HepG2 (cell line): ENCODE data around the gene SHC1. TPM values are rescaled to one million over a fixed set of nuclear protein-coding genes. Genes with fewer than 3 reads are reported as not detected.
A peak's percentile ranks its signal among the peaks of the same experiment; 100 is the strongest.

Source experiments
- BRCA1 ChIP-seq: sonication (generic); formaldehyde crosslinking; IDR thresholded peaks from 2 replicates; pipeline ENCODE4 v1.4.0; 2020; ENCODE audit warnings: missing genetic modification reagents
- FIP1L1 ChIP-seq: fragments of 200-400 bp; formaldehyde crosslinking; IDR thresholded peaks from 2 replicates; pipeline ENCODE4 v1.6.1; 2018; ENCODE audit warnings: low read depth, mild to moderate bottlenecking, low read length, moderate library complexity, borderline replicate concordance; ENCODE audit not compliant: insufficient read depth
- IRX3 ChIP-seq: sonication (generic); formaldehyde crosslinking; IDR thresholded peaks from 2 replicates; pipeline ENCODE4 v1.8.1; 2023; ENCODE audit warnings: mild to moderate bottlenecking, low read depth, missing genetic modification reagents, borderline replicate concordance
- KDM6A ChIP-seq: IDR thresholded peaks from 2 replicates; pipeline ENCODE4 v1.6.1; 2016; ENCODE audit warnings: low read depth
- MEF2D ChIP-seq: sonication (generic); formaldehyde crosslinking; IDR thresholded peaks from 2 replicates; pipeline ENCODE4 v1.5.1; 2020; ENCODE audit warnings: mild to moderate bottlenecking, missing genetic modification reagents
- MIXL1 ChIP-seq: IDR thresholded peaks from 2 replicates; pipeline ENCODE4 v1.6.1; 2016
- NFE2L1 ChIP-seq: sonication (generic); formaldehyde crosslinking; IDR thresholded peaks from 2 replicates; pipeline ENCODE4 v1.4.0; 2020; ENCODE audit warnings: missing genetic modification reagents, mild to moderate bottlenecking, borderline replicate concordance
- TBX2 ChIP-seq: sonication (generic); formaldehyde crosslinking; IDR thresholded peaks from 2 replicates; pipeline ENCODE4 v1.5.0; 2020; ENCODE audit warnings: missing genetic modification reagents, mild to moderate bottlenecking, borderline replicate concordance
- TEAD2 ChIP-seq: sonication (generic); formaldehyde crosslinking; IDR thresholded peaks from 2 replicates; pipeline ENCODE4 v1.9.0; 2021; ENCODE audit warnings: missing genetic modification reagents
- TRIM24 ChIP-seq: sonication (generic); formaldehyde crosslinking; IDR thresholded peaks from 2 replicates; pipeline ENCODE4 v1.8.0; 2022; ENCODE audit warnings: mild to moderate bottlenecking, missing genetic modification reagents
- ZNF17 ChIP-seq: sonication (generic); formaldehyde crosslinking; IDR thresholded peaks from 2 replicates; pipeline ENCODE4 v1.5.0; 2020; ENCODE audit warnings: mild to moderate bottlenecking, missing genetic modification reagents
- ZNF329 ChIP-seq: sonication (generic); formaldehyde crosslinking; IDR thresholded peaks from 2 replicates; pipeline ENCODE4 v1.9.0; 2021; ENCODE audit warnings: low read depth, mild to moderate bottlenecking, missing genetic modification reagents
- ZNF383 ChIP-seq: sonication (generic); formaldehyde crosslinking; IDR thresholded peaks from 2 replicates; pipeline ENCODE4 v1.4.0; 2020; ENCODE audit warnings: missing genetic modification reagents, mild to moderate bottlenecking, borderline replicate concordance
- ZNF567 ChIP-seq: sonication (generic); formaldehyde crosslinking; IDR thresholded peaks from 2 replicates; pipeline ENCODE4 v1.8.1; 2023; ENCODE audit warnings: mild to moderate bottlenecking, missing genetic modification reagents, borderline replicate concordance
- ZNF614 ChIP-seq: IDR thresholded peaks from 2 replicates; pipeline ENCODE4 v1.6.1; 2018; ENCODE audit warnings: missing biosample characterization, missing genetic modification reagents, inconsistent platforms, borderline replicate concordance
- polyA plus RNA-seq, 8 experiments: library from polyadenylated mRNA; depleted of rRNA in 3 of 8; stranded (reverse) in 7 of 8; unstranded in 1 of 8; fragments of >200 nt; fragmentation: Illumina TruSeq in 4 of 8; extraction: Trizol in 4 of 8; gene quantifications; 2 replicates each; pipeline versions ENCODE4 v1.2.1 to v1.2.3, GENCODE V29; 2011 to 2016; ENCODE audit warnings: low read depth in 4 of 8, missing spikeins in 1 of 8, mixed read lengths in 1 of 8; ENCODE audit not compliant: insufficient read depth in 1 of 8
- total RNA-seq, 5 experiments: library from RNA; depleted of rRNA; stranded (reverse); fragments of >200 nt; fragmentation: Illumina TruSeq; extraction: Trizol; gene quantifications; 2 replicates each; pipeline ENCODE4 v1.2.3, GENCODE V29; 2016; ENCODE audit warnings: low read depth in 1 of 5
- TF ChIP-seq, protein P1 (sequence below): sonication (generic); formaldehyde crosslinking; IDR thresholded peaks from 2 replicates; pipeline ENCODE4 v1.4.0; 2020; ENCODE audit warnings: missing genetic modification reagents, borderline replicate concordance
- TF ChIP-seq, protein P2 (sequence below): sonication (generic); formaldehyde crosslinking; IDR thresholded peaks from 2 replicates; pipeline ENCODE4 v1.9.0; 2021; ENCODE audit warnings: missing genetic modification reagents, borderline replicate concordance
- TF ChIP-seq, protein P3 (sequence below): IDR thresholded peaks from 2 replicates; pipeline ENCODE4 v1.6.1; 2016; ENCODE audit warnings: missing genetic modification reagents, missing compliant biosample characterization
- TF ChIP-seq, protein P4 (sequence below): sonication (generic); formaldehyde crosslinking; IDR thresholded peaks from 2 replicates; pipeline ENCODE4 v1.8.0; 2023; ENCODE audit warnings: mild to moderate bottlenecking, missing genetic modification reagents
- TF ChIP-seq, protein P5 (sequence below): sonication (generic); formaldehyde crosslinking; IDR thresholded peaks from 2 replicates; pipeline ENCODE4 v1.4.0; 2020; ENCODE audit warnings: missing genetic modification reagents

Gene SHC1
- total and polyA plus RNA-seq, 2 of the 13 experiments (the other 11 are each of a cell fraction or from before 2014, with no cell fraction given) = 52.0 to 137 TPM

DNA sequence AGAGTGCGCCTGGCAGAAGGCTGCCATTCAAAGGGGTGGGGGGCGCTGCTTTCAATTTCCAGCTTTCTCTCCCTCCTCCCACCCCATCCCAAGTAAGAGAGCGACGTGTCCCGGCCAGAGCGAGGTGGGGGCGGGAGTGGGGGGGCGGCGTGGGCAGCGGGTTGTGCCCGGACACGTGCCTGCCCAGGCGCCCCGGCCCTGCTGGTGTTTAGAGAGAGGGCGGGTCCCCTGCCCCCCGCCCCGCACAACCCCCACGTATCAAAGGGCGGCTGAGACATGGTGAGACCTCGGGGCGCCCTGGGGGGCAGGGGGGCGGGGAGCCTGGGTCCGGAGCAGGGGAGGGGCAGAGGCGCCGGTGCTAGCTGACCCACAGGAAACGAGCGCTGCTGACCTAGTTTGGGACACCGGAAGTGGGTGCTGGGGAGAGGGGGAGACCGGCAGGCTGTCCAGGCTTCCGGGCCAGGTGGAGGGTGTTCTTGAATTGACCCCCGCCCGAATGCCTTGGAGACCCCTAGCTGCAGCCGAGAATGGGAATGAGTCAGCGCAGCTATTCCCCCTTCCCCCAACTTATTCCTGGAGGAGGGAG, 33.3 kb upstream of the SHC1 start (continued):
- TF ChIP-seq, protein P1, sequence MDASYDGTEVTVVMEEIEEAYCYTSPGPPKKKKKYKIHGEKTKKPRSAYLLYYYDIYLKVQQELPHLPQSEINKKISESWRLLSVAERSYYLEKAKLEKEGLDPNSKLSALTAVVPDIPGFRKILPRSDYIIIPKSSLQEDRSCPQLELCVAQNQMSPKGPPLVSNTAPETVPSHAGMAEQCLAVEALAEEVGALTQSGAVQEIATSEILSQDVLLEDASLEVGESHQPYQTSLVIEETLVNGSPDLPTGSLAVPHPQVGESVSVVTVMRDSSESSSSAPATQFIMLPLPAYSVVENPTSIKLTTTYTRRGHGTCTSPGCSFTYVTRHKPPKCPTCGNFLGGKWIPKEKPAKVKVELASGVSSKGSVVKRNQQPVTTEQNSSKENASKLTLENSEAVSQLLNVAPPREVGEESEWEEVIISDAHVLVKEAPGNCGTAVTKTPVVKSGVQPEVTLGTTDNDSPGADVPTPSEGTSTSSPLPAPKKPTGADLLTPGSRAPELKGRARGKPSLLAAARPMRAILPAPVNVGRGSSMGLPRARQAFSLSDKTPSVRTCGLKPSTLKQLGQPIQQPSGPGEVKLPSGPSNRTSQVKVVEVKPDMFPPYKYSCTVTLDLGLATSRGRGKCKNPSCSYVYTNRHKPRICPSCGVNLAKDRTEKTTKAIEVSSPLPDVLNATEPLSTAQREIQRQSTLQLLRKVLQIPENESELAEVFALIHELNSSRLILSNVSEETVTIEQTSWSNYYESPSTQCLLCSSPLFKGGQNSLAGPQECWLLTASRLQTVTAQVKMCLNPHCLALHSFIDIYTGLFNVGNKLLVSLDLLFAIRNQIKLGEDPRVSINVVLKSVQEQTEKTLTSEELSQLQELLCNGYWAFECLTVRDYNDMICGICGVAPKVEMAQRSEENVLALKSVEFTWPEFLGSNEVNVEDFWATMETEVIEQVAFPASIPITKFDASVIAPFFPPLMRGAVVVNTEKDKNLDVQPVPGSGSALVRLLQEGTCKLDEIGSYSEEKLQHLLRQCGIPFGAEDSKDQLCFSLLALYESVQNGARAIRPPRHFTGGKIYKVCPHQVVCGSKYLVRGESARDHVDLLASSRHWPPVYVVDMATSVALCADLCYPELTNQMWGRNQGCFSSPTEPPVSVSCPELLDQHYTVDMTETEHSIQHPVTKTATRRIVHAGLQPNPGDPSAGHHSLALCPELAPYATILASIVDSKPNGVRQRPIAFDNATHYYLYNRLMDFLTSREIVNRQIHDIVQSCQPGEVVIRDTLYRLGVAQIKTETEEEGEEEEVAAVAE (CRISPR knock-in tag) = no peak
- TF ChIP-seq ZNF17 (CRISPR knock-in tag) = no peak
- no peak for TF ChIP-seq FIP1L1
- peak; percentile 48; the same call in 1 of the 2 replicates for TF ChIP-seq TBX2 (CRISPR knock-in tag)
- no peak for TF ChIP-seq ZNF383
- TF ChIP-seq ZNF329 (CRISPR knock-in tag) = no peak
- no peak for TF ChIP-seq MIXL1 (CRISPR knock-in tag)
- TF ChIP-seq TEAD2 (CRISPR knock-in tag) = no peak
- TF ChIP-seq NFE2L1 = no peak
- TF ChIP-seq, protein P2, sequence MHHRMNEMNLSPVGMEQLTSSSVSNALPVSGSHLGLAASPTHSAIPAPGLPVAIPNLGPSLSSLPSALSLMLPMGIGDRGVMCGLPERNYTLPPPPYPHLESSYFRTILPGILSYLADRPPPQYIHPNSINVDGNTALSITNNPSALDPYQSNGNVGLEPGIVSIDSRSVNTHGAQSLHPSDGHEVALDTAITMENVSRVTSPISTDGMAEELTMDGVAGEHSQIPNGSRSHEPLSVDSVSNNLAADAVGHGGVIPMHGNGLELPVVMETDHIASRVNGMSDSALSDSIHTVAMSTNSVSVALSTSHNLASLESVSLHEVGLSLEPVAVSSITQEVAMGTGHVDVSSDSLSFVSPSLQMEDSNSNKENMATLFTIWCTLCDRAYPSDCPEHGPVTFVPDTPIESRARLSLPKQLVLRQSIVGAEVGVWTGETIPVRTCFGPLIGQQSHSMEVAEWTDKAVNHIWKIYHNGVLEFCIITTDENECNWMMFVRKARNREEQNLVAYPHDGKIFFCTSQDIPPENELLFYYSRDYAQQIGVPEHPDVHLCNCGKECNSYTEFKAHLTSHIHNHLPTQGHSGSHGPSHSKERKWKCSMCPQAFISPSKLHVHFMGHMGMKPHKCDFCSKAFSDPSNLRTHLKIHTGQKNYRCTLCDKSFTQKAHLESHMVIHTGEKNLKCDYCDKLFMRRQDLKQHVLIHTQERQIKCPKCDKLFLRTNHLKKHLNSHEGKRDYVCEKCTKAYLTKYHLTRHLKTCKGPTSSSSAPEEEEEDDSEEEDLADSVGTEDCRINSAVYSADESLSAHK (CRISPR knock-in tag) = no peak
- no peak for TF ChIP-seq IRX3 (CRISPR knock-in tag)
- TF ChIP-seq ZNF567 (CRISPR knock-in tag) = no peak
- no peak for TF ChIP-seq BRCA1 (CRISPR knock-in tag)
- TF ChIP-seq KDM6A (CRISPR knock-in tag) = no peak
- TF ChIP-seq, protein P3, sequence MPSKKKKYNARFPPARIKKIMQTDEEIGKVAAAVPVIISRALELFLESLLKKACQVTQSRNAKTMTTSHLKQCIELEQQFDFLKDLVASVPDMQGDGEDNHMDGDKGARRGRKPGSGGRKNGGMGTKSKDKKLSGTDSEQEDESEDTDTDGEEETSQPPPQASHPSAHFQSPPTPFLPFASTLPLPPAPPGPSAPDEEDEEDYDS (CRISPR knock-in tag) = no peak
- TF ChIP-seq TRIM24 (CRISPR knock-in tag) = no peak
- TF ChIP-seq, protein P4, sequence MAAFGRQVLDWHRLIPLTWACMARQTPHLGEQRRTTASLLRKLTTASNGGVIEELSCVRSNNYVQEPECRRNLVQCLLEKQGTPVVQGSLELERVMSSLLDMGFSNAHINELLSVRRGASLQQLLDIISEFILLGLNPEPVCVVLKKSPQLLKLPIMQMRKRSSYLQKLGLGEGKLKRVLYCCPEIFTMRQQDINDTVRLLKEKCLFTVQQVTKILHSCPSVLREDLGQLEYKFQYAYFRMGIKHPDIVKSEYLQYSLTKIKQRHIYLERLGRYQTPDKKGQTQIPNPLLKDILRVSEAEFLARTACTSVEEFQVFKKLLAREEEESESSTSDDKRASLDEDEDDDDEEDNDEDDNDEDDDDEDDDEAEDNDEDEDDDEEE (CRISPR knock-in tag) = no peak
- TF ChIP-seq MEF2D = 0 out of 2 replicates have a peak, but pooled peaks have one; percentile 34
- TF ChIP-seq, protein P5, sequence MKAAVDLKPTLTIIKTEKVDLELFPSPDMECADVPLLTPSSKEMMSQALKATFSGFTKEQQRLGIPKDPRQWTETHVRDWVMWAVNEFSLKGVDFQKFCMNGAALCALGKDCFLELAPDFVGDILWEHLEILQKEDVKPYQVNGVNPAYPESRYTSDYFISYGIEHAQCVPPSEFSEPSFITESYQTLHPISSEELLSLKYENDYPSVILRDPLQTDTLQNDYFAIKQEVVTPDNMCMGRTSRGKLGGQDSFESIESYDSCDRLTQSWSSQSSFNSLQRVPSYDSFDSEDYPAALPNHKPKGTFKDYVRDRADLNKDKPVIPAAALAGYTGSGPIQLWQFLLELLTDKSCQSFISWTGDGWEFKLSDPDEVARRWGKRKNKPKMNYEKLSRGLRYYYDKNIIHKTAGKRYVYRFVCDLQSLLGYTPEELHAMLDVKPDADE = no peak
- no peak for TF ChIP-seq ZNF614 (CRISPR knock-in tag)
